Measurements from ENCODE around the gene GPR17.

DNA sequence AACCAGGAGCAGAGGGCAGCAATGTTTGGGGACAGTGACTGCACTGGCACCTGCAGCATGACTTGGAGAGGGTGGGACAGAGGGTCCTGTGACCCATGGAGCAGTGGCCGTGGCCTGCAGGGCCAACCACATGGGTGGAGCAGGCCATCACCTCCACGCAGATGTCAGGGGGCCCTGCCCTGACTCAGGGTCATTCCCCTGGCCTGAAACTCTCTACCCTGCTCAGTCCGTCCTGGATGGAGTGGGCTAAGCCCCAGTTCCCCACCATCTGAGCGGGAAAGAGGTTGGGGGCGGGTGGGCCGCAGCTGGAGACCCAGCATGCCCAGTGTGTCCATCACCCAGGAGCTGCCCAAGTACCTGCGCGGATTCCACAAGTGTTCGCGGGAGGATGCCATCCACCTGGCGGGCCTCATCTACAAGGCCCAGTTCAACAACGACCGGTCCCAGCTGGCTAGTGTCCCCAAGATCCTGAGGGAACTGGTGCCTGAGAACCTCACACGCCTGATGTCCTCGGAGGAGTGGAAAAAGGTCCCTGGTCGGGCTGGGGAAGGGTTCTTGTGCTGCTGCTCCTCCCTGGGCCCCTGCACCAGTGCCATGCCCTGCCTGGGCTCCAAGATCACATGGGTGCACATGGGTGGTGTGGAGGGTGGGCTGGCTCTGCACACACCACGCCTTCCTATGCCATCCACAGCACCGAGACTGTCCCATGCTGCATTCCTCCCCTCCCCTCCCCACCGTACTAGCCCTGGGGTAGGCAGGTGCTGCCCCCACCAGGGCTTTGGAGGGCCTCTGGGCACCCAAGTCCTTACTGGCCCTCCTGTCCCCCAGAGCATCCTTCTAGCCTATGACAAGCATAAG lies 10.3 kb upstream of the GPR17 start:
- TF ChIP-seq RCOR1 (IDR thresholded peaks at IDR 0.05; ENCODE audit: borderline replicate concordance in 1 of 2, low read depth in 2 of 2, low read length in 2 of 2): no peak
- TF ChIP-seq TCFL5 (CRISPR knock-in tag; conservative IDR thresholded peaks at IDR 0.05): no peak

Measured in K562 (cell line).